NT2/D1 (cell line): ENCODE data around the gene FYTTD1.

Experiments used
- SUZ12 ChIP-seq: IDR thresholded peaks from 2 replicates; pipeline ENCODE4 v1.6.1; 2011; ENCODE audit not compliant: insufficient read length, insufficient read depth; ENCODE audit errors: extremely low read depth
- ZNF274 ChIP-seq: IDR thresholded peaks from 2 replicates; pipeline ENCODE4 v1.6.1; 2011; ENCODE audit warnings: mild to moderate bottlenecking, low read depth, low read length

DNA sequence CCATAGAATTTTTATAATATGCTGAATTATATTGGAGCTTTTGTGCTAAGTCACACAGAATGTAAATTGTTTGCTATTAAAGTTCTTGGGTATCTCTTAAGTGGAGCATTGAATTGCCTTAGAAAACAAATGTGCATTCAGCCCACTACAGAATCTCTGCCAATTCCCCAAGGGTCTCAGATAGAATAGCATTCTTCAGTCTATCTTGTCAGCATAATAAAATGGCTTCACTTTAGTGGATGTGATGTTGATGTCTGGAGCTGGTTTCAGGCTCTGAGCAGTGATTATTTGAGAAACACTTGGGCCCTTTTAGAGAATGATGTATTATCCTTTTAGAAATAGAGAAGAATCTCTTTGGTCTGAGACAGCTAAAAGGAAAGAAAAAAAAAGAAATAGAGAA, 86.6 kb downstream of the FYTTD1 start:
- TF ChIP-seq SUZ12: no peak
- no peak for TF ChIP-seq ZNF274
